ENCODE results near the gene CCR7.

CCR7 gene, protein sequence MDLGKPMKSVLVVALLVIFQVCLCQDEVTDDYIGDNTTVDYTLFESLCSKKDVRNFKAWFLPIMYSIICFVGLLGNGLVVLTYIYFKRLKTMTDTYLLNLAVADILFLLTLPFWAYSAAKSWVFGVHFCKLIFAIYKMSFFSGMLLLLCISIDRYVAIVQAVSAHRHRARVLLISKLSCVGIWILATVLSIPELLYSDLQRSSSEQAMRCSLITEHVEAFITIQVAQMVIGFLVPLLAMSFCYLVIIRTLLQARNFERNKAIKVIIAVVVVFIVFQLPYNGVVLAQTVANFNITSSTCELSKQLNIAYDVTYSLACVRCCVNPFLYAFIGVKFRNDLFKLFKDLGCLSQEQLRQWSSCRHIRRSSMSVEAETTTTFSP

DNA sequence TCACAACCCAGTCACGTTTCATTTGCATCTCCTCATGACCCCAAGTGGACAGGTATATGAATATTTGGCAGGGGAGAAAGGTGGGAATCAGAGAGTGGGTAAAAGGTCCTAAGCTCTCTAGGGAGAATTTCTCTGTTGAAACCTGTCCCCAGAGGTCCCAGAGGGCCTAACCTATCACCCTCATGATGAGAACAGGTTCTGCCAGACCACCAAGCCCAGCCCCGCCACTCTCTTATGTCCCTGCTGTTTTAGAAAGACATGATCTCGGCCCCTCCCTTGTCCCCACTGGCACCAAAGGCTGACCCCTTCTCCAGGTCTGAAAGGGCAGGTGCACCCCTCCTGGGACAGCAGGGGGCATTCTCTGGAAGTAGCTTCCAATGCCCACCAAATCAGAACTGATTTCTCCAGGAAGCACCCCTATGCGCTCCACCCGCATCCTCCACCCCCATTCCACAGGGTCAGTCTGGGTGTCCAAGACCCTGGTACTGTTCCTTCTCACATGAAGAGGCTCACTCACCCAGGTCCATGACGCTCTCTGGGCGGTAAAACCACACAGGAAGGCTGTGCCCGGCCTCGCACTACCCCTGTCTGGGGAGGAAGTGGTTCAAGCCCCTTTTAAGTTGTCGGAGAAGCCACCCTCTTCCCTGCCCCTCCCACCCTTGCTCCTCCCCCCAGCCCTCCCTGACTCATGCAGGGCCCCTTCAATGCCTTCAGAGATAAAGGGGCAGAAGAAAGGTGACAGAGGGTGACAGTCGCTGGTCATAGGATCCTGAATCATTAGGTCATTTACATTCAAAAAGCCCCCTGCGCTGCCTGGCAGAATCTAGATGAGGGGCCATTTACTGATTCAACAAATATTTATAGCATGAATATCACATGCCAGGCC, at the start of gene CCR7:
CCR7 (minus strand) TSS at position 590 of the 886 bp plus-strand sequence; CDS start at position 527, 63 bp downstream.
- DNase-seq, result peak; percentile 36

DNA sequence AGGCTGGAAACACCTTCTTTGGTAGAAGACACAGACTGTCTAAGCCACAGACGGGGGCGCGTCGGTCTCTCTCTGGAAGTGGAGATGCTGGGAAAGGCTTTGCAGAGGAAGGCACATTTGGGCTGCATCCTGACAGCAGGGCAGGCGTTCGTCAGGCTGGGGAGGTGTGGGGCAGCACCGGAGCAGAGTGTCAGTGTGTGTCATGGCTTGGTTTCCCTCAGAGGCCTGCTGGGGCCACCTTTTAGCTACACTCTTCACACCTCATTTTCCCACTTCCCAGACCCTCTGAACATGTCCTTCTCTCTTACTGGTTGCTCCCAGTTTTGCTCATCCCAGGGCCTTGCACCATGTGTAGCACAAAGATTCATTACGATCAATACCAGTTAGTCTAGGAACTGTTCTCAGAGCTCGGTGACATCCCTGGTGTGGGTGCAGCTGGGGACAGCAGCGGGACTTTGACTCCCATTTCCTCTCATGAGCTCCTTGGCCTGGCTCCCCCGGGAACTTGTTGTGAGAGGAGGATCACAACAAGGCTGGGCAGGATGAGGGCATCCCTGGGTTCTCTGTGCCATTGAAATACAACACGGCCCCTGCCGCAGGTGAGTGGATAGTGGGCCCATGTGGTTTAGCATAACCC, 49.3 kb upstream of the CCR7 start:
- DNase-seq, result no peak

DNA sequence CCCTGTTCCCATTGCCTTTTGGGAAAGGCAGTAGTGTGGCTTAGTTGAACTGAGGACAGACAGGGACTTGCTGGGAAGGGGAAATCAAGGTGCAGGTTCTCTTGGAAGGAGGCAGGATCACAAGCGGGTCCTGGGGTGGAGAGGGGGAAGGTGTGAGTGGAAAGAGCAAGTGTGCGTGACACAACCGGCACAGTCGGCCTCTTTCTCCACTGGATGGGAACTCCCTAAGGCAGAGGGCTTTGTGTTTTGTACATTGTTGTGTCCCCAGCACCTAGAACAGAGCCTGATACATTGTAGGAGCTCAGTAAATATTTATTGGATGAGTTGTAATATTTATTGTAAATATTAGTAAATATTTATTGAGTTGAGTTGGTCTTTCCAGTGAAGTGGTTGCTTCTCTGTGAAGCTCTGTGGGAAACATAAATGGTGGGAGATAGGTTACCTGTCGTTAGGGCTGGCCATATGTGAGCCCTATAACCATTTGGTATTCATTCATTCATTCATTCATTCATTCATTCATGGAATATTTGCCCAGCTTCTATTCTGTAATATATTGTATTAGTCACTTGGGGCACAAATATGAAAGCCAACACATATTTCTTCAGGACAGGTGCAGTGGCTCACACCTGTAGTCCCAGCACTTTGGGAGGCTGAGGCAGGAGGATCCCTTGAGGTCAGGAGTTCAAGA, 48.3 kb upstream of the CCR7 start:
- no peak for DNase-seq

DNA sequence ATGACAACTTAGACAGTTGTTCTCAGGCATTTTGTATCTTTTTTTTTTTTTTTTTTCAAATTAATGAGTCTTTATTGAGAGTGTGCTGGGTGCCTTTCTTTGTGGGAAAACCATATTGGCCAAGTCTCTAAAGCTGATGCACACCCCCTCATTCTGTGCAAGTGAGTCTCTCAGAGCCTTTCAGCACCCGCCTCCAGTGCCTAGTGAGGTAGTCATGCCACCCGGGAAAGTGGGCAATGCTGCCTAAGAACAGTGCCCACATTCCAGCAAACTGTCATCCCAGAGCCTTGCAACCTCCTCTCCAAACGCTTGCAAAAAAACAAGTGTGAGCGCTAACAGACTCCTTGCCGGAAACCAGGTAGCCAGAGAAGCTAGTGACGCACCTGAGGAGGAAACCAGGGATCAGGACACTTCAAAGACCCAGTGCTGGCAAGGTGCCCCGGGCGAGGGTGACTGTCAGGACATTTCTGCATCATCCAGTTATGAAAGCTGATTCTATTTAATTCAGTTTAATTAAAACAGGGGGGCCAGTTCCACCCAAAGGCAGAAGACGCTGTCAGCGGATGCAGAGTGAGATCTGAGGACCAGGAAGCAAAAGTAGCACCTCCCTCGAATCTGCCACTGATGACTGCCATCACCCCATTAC, 47.5 kb upstream of the CCR7 start:
- DNase-seq, result no peak

DNA sequence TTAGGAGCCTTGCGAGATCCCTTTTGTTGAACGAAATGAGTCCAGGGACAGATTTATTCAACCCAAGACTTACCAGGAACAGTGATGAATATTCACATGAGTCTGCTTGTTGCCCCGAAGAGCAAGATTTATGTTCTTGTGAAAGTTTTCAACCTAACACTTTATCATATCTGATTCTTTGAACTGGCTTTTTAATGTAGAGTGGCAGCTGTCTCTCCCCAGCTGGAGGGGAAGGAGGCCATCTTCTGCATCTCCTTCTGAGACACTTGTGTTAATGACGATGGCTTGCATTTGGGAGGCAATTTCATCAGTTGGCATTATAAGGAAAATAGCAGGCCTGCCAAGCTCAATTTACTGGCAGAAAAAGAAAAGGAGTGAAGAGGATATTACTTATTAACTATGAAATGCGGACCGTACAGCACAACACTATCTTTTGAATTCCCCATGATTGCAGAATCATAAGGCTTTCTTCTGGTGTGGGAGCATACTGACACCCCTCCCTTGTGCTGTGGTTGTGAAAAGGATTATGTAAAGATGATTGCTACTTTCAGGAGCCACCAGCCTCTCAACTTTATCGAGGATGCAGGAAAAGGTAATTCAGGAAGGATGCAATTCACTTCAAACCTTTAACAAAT, 46.7 kb upstream of the CCR7 start:
- DNase-seq, result no peak

DNA sequence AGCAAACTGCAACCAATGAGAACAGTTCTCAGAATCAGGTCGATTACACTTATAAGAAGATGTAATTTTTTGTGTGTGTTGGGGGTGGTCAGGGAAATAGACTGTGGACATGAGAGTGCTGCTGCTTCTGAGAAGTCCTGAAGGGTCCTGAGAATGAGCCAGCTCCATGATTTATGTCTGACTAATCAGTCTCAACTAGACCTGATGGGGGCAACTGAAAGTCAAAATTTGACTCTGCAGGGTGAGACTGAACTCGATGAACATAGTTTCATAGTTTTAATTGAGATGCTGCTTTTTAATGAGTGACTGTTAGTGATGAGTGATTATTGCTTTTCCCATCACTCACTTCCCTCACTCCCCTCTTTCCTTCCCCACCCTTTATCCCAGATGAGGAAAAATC, 45.1 kb upstream of the CCR7 start:
- DNase-seq, result no peak

DNA sequence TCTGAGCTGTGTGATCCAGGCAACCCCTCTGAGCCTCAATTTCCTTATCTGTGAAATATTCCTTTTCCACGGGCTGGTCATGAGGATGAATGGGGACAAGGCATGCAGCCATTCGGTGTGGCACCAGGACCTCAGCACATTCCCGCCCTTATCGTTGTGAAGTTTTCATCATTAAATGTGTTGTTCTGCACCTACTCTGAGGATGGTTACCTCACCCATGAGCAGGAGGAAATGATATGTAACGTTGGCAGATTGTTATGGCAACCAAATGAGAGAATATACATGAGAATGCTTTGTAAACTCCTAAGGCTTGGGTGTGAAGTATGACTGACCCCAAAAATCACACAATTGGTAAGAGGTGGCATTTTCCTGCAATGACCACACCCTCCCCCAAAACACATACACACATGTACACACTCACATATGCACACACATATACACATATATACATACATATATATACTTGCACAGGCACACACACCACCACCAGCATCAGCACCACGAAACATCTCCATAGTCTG, 42.8 kb upstream of the CCR7 start:
- no peak for DNase-seq

DNA sequence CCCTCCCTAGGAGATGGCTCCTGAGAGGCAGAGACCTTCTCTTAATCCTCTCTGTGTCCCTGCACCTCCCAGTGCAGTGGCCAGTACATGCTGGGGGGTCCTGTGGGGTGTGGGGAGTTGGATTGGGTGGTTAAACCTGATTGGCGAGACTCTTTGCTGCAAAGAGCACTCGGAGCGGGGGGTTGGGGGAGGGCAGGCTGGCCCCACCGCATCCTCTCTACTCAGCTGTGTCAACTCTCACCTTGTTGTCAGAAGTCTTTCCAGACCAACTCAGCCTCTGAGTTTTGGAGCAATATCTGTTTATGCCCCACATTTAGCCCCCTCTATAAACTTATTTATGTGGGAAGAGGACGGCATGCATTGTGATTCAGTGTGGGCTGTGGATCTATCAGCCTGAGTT, 42.4 kb upstream of the CCR7 start:
- DNase-seq, result no peak

DNA sequence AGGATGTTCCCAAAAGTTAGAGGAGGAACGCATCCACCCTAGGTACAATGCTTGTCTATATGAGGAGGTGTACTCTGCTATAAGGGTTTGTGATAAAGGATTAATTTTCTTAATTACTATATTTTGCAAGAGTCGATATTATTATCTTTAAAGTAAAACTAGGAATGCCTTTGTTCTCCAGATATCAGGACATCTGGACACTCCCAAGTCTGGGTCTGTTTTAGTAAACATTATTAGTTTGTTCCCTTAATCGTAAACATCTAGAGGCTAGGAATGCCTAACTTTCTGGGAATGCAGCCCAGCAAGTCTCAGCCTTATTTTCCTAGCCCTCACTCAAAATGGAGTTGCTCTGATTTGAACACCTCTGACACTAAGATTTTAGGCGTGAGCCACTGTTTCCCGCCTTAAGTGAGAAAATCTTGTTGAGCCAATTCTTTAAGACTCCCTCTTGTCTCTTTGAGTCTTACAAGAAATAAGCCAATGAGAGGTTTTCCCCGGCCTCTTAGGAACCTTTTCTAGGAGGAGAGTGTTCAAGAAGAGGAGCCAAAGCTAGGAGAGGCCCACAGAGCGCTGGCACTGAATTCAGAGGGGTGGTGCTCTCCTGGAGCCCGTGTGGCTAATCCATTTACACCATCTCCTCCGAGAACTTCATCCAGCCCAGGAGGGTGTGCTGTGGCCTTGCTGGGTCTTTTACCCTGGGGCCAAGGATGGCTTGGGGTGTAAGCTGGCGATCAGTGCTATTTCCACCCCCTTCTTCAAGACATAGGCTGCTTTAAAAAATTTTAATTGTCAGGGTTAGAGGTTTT, 41.5 kb upstream of the CCR7 start:
- no peak for DNase-seq

DNA sequence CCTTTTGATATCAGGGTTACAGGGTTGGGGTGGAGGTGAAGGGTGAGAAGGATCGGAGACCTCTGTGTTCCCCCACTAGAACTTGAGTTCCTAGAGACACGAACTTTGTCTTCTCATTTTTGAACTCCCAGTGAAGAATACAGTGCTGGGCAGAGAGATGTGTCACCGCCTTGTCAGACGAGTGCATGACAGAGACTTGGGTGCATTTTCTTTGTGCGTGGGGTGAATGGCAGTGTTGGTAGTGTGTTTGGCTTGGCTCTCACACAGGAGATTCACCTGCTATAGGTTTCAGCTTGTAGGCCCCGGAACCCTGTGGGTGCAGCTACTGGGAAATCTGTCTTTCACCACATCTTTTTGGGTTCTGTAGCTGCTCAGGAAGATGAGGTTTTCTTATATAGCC, 40.0 kb upstream of the CCR7 start:
- DNase-seq, result no peak

DNA sequence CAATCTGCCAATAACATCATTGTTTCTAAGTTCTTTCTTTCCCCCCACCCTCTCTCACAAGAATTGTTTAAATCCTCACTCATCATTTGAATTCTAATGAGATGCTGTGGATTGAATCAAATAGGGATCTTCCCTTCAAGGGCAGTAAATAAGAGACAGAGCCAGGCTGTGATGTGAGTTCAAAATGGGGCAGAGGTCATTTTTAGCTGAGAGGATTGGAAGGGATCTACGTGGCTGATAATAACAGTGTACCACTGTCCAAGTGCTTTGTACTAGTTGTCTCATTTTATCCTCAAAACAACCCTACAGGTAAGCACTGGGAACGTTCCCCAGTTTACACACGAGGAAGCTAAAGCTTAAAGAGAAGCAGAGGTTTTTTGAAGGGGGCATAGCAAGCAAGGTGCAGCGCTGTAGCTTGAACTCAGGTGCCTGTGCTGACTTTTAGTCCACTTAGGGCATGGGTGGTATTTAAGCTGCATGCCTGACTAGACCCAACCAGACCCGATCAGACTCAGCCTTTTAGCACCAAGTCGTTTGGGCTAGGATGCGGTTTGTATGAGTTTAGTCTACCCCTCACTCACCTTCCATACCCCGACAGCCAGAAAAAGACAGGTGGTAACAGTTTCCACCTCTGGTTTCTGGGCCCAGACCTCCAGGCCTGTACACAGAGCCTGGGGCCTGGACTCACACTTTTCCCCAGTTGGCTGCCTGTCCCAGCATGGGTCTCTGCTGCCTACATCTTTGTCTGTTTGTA, 39.2 kb upstream of the CCR7 start:
- no peak for DNase-seq

DNA sequence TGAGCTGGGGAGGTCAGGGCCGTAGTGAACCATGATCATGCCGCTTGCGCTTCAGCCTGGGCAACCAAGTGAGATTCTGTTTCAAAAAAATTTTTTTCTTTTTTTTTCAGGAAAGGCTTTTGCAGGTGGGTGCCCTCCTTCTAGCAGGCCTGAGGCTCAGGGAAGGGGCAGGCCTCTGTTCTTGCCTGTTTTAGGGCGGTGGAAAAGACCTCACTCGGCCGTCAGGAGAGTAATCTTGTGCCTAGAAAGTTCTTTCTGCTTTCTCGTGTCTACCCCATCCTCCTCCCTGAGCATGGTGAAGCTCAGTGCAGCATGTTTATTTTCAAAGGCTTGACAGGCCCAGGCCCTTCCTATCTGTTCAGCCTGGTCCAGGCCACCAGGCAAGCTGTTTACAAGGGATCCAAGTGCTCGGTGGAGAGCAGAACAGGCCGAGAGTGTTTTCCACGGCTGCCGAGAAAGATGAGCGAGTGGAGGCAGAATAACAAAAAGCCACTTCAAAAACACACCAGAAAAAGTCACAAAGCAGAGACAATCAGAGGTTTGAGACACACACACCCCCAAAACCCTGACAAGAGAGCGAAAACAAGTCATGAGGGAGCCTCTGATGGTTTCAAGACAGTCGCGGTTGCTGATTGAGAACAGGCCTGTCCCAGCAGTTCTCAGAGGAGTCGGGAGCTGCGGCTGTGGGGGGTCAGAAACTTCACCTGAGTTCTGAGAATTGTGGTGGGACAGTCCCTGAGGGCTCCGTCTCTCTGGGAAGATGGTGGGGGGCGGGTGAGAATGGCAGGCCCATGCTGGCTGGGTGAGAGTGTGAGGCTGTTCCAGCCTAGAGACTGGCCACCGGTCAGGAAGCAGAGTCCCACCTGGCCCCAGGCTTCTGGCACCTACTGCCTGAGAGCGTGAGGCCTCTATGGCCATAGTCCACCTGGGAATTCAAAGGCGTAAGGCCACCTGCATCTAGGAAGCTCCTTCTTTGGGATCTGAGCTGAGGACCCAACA, 37.5 kb upstream of the CCR7 start:
- DNase-seq, result no peak

DNA sequence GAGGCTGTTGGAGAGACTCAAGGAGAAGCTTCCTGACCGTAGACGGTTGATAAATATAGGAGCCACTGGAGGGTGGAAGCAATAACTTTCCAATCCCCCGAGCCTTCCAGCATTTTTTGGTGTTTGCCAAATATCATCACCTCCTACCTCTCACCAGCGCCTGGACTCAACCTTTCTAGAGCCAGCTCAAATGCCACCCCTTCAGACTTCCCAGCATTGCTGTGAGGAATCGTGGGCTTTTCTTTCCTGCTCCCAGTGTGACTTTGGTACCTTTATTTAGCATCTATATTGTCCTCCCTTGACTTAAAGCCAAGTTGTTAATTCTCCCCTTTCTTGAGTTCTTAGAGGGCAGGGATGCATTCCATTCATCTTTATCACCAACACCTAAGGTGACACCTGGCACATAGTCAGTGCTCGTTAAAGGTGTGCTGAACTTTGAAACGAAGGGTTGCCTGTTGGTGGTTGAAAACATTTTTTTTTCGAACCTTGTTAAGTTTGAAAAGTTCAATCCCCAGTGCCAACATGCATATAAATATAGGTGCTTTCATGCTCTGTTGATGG, 35.3 kb upstream of the CCR7 start:
- DNase-seq, result no peak

DNA sequence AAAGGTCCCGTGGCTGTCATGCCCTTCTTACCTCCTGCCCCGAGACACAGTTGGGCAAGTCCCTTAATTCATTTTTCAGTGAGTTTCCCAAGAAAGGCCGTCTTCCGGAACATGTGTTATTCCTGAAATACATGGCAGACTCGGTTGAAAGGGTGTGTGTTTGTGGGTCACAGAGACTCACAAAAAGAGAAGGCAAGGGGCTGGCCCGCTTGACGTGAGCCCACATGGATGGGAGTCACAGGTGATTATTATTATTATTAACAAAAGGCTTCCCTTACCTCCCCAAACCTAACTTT, 34.1 kb upstream of the CCR7 start:
- DNase-seq, result no peak

DNA sequence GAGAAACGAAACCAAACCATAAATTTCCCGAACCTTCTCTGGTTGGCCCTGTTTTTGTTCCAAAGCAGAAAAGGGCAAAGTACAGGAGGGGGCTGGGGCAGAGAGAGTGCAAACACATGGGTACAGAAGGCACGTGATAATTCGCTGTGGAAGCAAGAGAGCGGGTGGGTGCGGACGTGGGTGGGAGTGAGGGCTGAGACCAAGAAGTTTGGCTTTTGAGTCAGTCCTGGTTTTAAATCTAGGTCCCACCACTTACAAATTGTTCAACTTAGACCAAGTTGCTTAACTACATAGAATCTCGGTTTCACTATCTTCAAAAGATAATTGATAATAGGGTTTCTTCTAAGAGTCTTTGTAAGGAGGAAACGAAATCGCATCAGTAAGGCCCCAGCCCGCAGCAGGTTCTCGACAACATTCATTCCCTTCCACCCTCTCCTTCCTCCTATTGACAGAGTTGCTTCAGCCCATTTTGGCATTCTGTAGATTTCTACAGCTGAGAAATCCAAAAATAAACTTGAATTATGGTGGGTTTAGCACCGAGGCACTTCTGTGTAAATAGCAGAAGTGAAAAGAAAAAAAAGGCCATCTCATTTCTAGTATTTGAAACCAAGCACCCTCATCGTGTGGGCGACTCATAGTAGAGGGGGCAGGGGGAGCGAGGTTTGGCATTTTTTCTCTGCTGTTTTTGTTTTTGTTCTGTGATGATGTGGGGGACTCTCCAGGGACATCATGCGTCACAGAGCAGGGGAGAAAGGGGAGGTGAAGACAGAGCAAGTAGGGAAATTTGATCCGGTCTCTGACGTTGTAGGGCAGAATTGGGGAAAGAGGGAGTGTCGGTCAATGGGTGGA, 33.6 kb upstream of the CCR7 start:
- DNase-seq, result no peak

DNA sequence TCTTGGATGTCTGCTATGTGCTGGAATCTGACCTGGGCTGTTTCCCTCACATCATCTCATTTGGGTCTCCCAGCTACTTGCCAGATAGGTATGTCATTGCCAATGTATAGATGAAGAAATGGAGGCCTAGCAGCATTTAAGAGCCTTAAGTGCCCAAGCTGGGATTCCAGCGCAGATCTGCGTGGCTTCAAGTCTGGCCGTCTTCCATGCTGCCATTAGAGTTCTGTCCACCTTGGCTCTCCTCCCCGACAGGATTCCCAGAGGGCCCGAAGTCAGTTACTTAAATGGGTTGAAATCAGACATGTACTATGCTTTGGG, 33.0 kb upstream of the CCR7 start:
- DNase-seq, result no peak

DNA sequence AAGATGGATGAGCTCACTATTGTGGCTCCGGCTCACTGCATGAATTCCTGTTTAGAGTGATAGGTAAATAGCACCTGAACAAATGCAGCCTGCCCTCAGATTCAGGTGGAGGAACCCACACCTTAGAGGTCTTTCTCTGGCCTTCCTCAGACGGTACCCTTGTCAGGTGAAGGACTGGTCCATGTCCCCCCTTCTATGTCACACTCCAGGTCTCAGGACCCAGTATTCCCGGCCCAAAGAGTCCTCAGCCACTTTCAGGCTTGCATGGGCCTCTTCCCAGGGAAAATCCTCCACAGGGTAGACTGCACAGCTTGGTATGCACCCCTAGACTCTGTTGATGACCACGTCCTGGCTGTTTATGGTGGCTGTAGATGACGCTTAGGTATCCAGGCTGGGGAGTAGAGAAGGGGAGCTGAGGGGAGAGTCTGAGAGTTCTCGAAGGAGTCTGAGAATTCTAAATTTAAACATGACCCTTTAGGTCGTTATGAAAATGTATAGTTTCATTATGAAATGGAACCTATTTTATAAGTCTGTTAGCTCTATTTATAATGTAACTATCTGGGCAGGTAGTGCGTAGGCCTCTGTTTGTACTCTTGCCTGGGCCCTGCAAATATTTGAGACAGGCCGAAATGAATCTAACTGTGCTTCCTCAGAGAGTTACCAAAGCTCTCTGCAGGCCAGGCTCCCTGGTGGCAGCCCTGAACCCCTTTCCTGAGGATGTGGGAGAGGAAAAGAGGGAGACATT, 32.5 kb upstream of the CCR7 start:
- no peak for DNase-seq
